HG02759 (cell line): ENCODE data around the gene SEL1L2.
A peak's percentile ranks its signal among the peaks of the same experiment; 100 is the strongest.

ENCODE experiments used
- ATAC-seq: cut with Tn5 transposase; IDR thresholded peaks from one replicate; pipeline ENCODE4 v1.9.1; 2021; ENCODE audit warnings: mild to moderate bottlenecking, moderate library complexity; ENCODE audit not compliant: unreplicated experiment

Gene SEL1L2

DNA sequence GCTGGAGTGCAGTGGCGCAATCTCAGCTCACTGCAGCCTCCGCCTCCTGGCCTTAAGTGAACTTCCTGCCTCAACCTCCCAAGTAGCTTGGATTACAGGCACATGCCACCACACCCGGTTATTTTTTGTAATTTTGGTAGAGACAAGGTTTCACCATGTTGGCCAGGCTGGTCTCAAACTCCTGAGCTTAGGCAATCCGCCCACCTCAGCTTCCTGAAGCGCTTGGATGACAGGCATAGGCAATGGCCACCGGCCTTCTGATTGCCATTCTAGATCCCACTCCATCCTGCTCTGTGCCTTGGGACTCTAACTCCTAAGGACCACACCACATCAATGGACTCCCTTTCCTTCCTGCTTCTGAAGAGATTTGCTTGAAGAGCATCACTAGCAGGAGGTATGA is 60.6 kb downstream of the SEL1L2 start:
- peak; percentile 9 for ATAC-seq

GRCh38 chr20:13928901-13929300 is 61.5 kb downstream of the SEL1L2 start:
- no peak for ATAC-seq

DNA sequence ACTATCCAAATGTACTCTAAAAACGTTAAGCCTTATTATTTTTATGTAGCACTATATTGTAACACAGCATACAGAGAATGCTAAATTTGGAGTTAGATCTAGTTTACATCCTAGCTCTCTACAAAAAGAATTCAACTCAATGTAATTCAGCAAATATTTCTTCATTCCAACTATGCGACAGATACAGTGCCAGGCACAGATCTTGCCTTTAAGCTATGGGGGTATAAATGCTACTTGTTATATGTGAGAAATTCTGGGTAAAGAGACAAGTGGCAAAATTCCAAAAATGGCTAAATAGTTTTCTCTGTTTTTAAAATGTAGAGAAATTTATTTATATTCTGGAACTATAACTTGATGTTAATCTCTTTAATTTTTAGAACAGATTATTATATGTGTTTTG is 63.2 kb downstream of the SEL1L2 start:
- no peak for ATAC-seq

DNA sequence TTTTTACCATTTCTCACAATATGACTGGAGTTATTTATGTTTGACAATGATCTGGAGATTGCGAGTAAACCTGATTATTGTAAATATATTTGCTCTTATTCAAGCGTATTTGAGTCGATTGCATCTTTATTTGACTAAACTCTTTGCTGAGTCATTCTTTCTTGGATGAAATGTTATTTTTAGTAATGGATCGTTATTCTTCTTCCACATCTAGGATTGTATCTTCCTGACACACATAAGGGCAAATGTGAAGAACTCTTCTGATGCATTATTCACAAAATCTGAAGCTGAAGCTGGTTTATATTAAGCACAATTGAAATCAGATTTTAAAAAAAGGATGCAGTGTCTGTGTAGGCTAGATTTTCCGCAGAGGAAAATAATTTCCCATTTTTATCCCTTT is 68.2 kb downstream of the SEL1L2 start:
- ATAC-seq: no peak

DNA sequence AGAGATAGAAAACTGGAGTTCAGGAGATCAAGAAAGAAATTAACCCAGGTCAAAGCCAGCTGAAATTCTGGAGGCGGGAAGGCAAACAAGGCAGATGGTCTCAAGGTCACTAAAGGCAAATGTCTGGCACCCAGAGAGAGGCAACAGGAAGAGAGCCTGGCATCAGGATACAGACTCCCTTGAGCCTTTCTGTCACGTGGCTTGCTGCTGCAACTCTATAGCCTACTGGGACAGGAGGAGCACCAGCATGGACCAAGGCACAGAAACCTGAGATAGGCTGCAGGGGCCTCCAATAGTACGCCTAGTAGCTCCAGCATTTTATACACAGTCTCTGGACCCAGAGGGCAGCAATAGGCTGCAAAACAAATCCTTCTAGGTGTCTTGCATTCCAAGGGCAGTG is 75.1 kb downstream of the SEL1L2 start:
- ATAC-seq: no peak

DNA sequence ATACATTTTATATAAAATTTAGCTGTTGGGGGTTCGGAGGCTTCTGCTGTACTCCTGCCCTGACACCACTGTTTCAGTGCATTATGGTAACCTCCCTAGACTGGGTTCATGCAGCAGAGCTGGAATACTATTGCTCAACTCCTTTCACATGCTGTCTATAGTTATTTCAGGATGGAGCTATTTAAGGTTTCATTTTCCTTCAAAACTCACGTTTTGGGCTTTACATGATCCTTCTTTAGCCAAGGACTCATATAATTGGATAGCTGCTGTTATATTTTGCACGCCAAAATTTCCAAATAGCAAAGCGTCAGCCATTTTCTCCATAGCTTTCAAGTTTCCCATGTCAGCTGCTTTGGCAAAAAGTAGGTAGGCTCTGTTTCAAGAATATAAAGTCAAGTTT is 76.8 kb downstream of the SEL1L2 start:
- no peak for ATAC-seq

GRCh38 chr20:13913131-13913530 is 77.3 kb downstream of the SEL1L2 start:
- ATAC-seq: no peak

- ATAC-seq: no peak
These were observed 79.9 kb downstream of the SEL1L2 start for GRCh38 chr20:13910492-13910891.

DNA sequence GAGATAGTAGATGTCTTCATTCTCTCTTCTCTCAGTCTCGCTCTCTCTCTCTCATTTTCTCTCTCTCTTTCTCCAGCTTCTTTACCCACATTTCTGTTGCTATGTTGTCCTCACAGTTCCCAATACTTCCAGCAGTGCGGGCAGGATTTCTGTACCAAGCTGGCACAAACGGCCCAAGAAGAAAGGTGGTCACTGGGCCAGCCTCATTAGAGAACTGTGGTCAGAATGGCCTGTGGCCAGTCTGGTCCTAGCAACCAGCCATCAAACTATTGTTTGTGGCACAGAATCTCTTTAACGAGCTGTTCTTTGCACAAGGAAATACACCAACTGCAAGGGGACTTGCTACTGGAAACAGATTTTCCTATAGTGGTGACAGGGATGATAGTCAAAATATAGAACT is 81.3 kb downstream of the SEL1L2 start:
- ATAC-seq: no peak

GRCh38 chr20:13904766-13905165 is 85.6 kb downstream of the SEL1L2 start:
- ATAC-seq: no peak

DNA sequence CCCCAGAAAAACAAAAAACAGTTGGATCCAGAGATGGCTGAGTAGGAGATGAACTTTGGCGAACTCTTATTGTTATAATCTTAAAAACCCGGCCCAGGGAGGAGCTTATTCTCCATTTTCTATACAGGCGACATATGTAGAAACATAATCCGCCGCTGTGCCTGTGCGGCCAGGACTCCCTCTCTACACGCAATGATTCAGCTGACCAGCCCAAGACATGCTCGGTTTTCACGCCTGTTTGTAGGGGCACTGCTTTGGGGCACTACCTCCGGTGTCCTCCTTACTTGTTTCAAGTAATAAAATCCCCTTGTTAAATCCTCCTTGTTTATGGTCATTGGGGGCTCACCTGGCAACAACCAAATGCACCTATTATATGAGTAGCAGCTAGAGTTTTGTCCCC is 89.9 kb downstream of the SEL1L2 start:
- no peak for ATAC-seq

DNA sequence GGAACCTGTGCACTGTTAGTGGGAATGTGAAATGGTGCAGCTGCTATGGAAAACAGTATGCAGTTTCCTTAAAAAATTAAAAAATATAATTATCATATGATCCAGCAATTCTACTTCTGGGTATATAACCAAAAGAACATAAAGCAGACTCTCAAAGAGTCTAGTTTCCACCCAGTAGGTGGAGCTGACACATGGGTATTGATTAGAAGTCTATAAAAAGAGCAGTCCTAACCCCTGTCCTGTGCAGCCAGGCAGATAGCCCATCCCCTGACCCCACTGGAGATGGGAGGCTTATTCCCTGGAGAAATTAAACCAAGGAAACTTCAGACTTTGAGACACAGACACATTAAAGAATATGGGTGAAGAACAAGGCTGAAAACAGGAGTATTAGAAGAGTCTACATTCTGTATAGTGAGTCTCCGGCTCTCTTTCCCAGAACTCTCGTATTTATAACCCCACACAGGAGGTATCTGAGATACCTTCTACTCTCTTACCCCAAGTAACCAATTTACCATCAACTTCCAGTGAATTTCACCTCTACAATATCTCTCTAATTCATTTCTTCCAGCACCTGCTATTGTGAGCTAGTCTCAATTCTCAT is 92.3 kb downstream of the SEL1L2 start:
- ATAC-seq: no peak

DNA sequence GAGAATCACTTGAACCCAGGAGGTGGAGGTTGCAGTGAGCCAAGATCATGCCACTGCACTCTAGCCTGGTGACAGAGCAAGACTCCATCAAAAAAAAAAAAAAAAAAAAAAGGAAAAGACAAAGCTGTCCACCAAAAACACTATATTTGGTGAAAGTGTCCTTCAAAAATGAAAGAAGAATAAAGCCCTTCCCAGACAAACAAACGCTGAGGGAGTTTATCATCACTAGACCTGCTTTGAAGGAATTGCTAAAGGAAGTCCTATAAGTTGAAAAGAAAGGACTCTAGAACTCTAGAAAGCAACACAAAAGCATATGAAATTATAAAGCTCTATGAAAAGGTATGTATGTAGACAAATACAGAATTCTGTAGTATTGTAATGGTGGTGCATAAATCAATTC is 98.8 kb downstream of the SEL1L2 start:
- ATAC-seq: no peak

DNA sequence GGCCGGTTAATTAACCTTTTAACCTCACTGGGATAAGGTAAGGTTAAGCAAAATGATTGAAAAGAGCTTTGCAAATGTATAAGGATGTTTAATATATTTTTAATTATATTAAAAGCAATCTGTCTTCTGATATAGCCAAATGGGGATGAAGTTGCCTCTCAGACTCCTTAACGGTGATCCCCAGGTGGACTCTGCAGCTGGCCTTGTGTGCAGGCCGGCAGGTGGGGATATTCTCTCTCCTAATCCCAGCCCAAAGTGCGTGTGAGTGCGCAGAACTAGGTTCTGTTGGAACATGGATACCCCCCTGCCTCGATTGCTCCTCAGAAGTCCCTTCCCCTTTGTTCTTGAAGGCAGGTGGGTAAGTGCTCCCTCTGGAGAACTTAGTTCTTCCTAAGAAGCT is 105.6 kb downstream of the SEL1L2 start:
- ATAC-seq: no peak

- no peak for ATAC-seq
These were observed 107.0 kb downstream of the SEL1L2 start for GRCh38 chr20:13883425-13883824.

GRCh38 chr20:13878566-13878965 is 111.8 kb downstream of the SEL1L2 start:
- ATAC-seq: no peak

DNA sequence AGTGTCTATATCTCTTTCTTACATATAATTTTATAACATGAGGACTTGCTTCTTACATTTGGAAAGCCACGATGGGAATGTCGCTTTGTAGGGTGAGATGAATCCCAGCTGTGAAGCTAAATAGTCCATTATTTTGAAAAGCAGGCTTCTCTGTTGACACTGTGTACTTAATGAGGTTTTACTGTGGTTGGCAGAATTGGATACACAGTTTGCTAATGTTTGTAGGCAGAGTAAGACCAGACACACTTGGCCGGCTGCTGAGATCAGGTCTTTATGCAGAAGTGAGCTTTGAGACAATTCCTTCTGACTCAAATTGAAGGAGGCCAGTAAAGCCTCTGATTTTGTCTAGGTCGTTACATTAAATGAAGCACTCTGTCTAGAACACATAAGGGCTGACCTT is 112.6 kb downstream of the SEL1L2 start:
- no peak for ATAC-seq

GRCh38 chr20:13875265-13875811 is 115.1 kb downstream of the SEL1L2 start:
- no peak for ATAC-seq

DNA sequence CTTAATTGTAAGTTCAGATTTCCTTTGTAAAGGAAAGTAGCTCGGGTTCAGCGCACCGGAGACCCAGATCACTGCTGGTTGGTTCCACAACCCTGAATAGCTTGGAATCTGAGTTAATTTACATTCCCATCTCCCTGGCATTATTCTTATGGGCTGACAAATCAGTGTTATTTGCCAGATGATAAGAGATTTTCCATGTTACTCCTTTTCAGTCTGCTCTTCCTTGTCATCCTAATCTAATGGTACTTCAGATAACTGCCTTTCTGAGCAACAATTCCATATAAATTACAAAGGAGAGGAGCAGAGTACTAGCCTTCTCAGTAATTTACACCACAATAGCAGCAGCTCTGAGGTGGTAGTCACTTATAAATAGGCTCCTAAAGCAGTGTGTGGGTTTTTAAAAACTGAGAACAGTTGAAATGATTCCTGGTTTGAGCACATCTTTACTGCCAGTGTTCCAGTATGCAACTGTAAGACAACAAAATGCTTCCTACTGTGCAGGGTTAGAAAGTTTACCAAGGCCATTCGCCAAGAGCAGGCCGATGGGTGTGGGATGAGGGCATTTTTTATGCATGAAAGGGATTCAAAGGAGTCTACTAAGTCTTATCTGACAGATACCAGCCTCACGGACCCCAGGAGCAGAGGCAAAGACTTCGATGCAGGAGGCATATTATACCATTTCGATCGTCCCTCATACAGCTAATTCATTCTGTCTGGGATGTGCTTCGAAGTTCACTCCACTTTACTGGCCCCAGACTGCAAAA is 115.8 kb downstream of the SEL1L2 start:
- no peak for ATAC-seq

DNA sequence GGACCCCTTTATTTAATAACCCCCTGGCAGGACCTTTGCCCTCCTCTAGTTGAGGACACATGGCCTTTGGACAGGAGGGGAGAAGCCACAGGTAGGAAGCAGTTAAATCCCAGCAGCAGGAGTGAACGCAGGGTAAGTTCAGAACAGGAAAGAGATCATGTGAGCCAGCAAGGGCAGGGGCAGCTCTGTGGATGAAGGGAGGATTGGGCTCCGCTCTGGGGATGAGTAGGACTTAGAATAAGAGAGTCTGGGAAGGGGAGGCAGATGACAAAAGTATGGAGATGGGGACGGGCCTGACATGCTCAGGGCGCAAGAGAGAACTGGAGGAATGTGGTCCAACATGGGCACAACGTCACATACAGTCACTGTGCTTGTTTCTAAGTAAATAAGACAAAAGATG is 116.6 kb downstream of the SEL1L2 start:
- ATAC-seq: no peak

DNA sequence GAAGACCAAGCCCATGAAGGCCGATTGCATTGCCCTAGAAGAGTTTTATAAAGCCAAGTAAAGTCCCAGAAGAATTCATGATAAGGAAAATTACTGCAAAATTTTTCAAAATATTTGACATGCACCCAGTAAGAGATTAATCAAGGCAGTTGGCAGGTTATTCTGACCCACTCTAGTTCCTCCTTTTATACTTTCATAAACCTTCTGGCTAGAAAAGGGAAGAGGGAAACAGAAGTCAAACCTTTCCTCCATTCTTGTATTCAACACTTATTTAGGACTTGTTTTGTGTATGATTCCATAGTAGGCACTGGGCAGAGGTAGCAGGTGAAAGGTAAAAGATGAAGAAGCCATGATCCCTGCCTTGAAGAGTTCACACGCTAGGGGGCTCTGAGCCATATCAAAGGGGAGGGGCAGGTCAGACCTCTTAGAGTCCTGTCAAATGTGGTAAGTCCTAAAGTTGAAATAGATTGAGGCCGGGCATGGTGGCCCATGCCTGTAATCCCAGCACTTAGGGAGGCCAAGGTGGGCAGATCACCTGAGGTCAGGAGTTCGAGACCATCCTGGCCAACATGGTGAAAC is 120.2 kb downstream of the SEL1L2 start:
- no peak for ATAC-seq

- ATAC-seq: no peak
These were observed 122.1 kb downstream of the SEL1L2 start for GRCh38 chr20:13868331-13868730.
